Trophoblast cell (in vitro differentiated cells and primary cell): ENCODE measurements around the gene FAM174B.

ENCODE experiments used
- DNase-seq, 2 donors: peaks; one replicate each; pipeline ENCODE4 v3.0.0-alpha.2; 2016
- H2AFZ ChIP-seq: 2 replicates; pipeline ENCODE4 v1.6.1; 2013; ENCODE audit warnings: low read length, moderate library complexity, mild to moderate bottlenecking; ENCODE audit not compliant: insufficient read depth, poor library complexity
- H2AK5ac ChIP-seq: 2 replicates; pipeline ENCODE4 v1.6.1; 2013; ENCODE audit warnings: mild to moderate bottlenecking, low read length
- H2BK120ac ChIP-seq: 2 replicates; pipeline ENCODE4 v1.6.1; 2013; ENCODE audit warnings: low read length, mild to moderate bottlenecking, moderate library complexity; ENCODE audit not compliant: insufficient read depth, poor library complexity
- H2BK12ac ChIP-seq: 2 replicates; pipeline ENCODE4 v1.6.1; 2013; ENCODE audit warnings: mild to moderate bottlenecking, low read length, moderate library complexity
- H2BK5ac ChIP-seq: 2 replicates; pipeline ENCODE4 v1.6.1; 2013; ENCODE audit warnings: low read length, low read depth, moderate library complexity, mild to moderate bottlenecking; ENCODE audit not compliant: poor library complexity
- H3K14ac ChIP-seq: 2 replicates; pipeline ENCODE4 v1.6.1; 2013; ENCODE audit warnings: mild to moderate bottlenecking, low read length
- H3K18ac ChIP-seq: 2 replicates; pipeline ENCODE4 v1.6.1; 2013; ENCODE audit warnings: mild to moderate bottlenecking, low read length
- H3K23ac ChIP-seq: 2 replicates; pipeline ENCODE4 v1.6.1; 2013; ENCODE audit warnings: low read length
- H3K27ac ChIP-seq: 2 replicates; pipeline ENCODE4 v1.5.1; 2013; ENCODE audit warnings: low read depth, mild to moderate bottlenecking, inconsistent platforms, low read length, moderate library complexity
- H3K27me3 ChIP-seq: 2 replicates; pipeline ENCODE4 v1.6.1; 2013; ENCODE audit warnings: inconsistent platforms, mild to moderate bottlenecking, low read length, moderate library complexity; ENCODE audit not compliant: insufficient read depth
- H3K36me3 ChIP-seq, 2 experiments: 1 replicate in 1 of 2; 2 replicates in 1 of 2; pipeline ENCODE4 v1.6.1; 2013; ENCODE audit warnings: low read length in 2 of 2, mild to moderate bottlenecking in 2 of 2, moderate library complexity in 1 of 2; ENCODE audit not compliant: insufficient read depth in 2 of 2, control insufficient read depth in 1 of 2
- H3K4ac ChIP-seq: 2 replicates; pipeline ENCODE4 v1.6.1; 2013; ENCODE audit warnings: low read depth, mild to moderate bottlenecking, low read length, moderate library complexity
- H3K4me1 ChIP-seq, 2 experiments: 1 replicate in 1 of 2; 2 replicates in 1 of 2; pipeline ENCODE4 v1.6.1; 2013; ENCODE audit warnings: low read length in 2 of 2, mild to moderate bottlenecking in 2 of 2, moderate library complexity in 1 of 2; ENCODE audit not compliant: insufficient read depth in 2 of 2, control insufficient read depth in 1 of 2
- H3K4me2 ChIP-seq: 2 replicates; pipeline ENCODE4 v1.6.1; 2013; ENCODE audit warnings: inconsistent platforms, mild to moderate bottlenecking, low read length, moderate library complexity
- H3K4me3 ChIP-seq: 2 replicates; pipeline ENCODE4 v1.5.1; 2013; ENCODE audit warnings: mild to moderate bottlenecking, low read depth, low read length, inconsistent platforms
- H3K79me1 ChIP-seq: one replicate; pipeline ENCODE4 v1.6.1; 2013; ENCODE audit warnings: low read length
- H3K79me2 ChIP-seq: 2 replicates; pipeline ENCODE4 v1.6.1; 2013; ENCODE audit warnings: low read length, mild to moderate bottlenecking; ENCODE audit not compliant: control insufficient read depth, insufficient read depth, poor library complexity
- H3K9ac ChIP-seq: 2 replicates; pipeline ENCODE4 v1.6.1; 2013; ENCODE audit warnings: mild to moderate bottlenecking, low read length
- H3K9me3 ChIP-seq: 2 replicates; pipeline ENCODE4 v1.6.1; 2013; ENCODE audit warnings: low read depth, mild to moderate bottlenecking, control low read depth, inconsistent platforms, low read length; ENCODE audit not compliant: insufficient read depth
- H4K12ac ChIP-seq: 2 replicates; pipeline ENCODE4 v1.6.1; 2013; ENCODE audit warnings: low read depth, mild to moderate bottlenecking, low read length, moderate library complexity
- H4K8ac ChIP-seq: 2 replicates; pipeline ENCODE4 v1.6.1; 2013; ENCODE audit warnings: low read depth, mild to moderate bottlenecking, low read length, moderate library complexity
- H4K91ac ChIP-seq: one replicate; pipeline ENCODE4 v1.6.1; 2013; ENCODE audit warnings: low read depth, mild to moderate bottlenecking, low read length, moderate library complexity
- WGBS: extraction: QIAGEN DNeasy Blood & Tissue Kit; methylation state at CpG from one replicate; pipeline ENCODE4 v1.1.7; 2013; ENCODE audit warnings: missing lambda C conversion rate; ENCODE audit not compliant: insufficient read length, insufficient coverage; ENCODE audit errors: extremely low coverage; 5-methylcytosine and 5-hydroxymethylcytosine counted together

The FAM174B gene

DNA sequence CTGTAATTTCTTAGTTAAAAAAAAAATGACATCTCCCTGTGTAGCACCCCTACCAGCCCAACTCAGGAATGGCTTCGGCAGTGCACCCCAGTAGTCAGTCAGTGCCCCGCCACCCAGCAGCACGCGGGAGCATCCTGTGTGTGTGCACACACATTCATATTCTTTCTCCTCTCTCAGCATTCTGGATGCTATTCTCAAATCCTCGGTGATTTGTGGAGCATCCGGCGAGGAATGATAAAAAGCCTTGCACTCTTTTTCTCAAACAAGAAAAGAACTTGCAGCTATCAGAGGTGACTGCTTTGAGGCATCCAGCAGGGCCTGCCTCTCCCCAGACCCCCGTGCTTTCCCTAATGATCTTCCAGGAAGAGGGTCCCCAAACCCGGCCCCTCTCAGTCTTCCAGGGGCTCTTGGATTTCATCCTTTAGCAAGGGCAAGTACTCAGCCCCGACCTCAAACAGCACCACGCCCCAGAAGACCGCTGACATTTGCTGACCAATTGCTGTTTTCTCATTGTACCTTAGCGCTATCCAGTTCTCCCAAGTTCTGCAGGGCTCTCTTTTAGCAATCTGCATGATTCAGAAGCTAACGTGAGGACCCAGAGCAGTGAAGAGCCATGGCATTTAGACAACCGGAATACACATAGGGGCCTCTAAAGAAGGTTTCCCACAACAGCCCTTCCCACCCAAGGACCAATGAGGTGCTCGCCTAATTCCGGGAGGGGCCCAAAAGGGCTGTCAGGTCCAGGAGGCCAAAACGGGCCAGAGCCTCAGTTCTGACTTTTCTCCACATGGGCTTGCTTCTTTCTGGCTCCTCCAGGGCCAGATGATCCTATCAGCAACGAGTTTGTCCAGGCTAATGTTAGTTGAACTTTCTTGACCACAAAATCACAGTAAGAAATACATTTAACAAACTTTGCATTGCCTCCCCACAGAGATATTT lies 72.2 kb downstream of the FAM174B start:
- no peak overlapping the region for H4K12ac ChIP-seq
- no peak overlapping the region for H2BK5ac ChIP-seq
- WGBS = no CpG with 5 or more reads among the region's 19 CpGs

DNA sequence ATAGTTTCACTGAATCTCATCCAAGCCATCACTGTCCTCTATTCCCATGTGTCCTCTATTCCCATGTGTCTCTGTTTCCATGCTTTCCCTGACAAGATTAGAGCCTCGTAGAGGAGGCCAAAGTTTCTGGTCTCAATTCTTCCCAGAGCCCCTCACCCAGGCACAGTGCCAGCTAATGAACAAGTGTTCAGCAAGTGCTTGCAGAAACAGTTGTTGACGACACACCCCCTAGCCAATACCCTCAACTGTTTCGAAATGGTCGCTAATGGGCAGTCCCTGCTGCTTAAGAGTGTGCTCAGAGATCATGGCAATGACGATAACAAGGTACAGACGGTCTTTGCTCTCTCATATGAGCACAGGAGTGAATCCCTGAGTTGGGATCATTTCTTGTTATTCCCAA lies 73.4 kb downstream of the FAM174B start:
- H3K79me2 ChIP-seq = no peaks in the 10 kb centered on the region
- no peak overlapping the region for H3K4me2 ChIP-seq
- no peaks in the 10 kb centered on the region for H3K79me1 ChIP-seq
- H3K4ac ChIP-seq = no peak overlapping the region
- H2AFZ ChIP-seq = no peak overlapping the region
- H4K12ac ChIP-seq = no peak overlapping the region
- H4K91ac ChIP-seq = no peak overlapping the region
- no peak overlapping the region for H3K27ac ChIP-seq
- WGBS = no CpG with 5 or more reads among the region's 6 CpGs
- H3K9me3 ChIP-seq = peaks cover 2% of the 10 kb centered on the region
- H3K14ac ChIP-seq = no peak overlapping the region
- H3K9ac ChIP-seq = no peak overlapping the region
- H4K8ac ChIP-seq = no peak overlapping the region
- H3K36me3 ChIP-seq = no peaks in the 10 kb centered on the region
- no peak overlapping the region for H3K18ac ChIP-seq
- no peak overlapping the region for H2BK5ac ChIP-seq
- H2AK5ac ChIP-seq = no peak overlapping the region
- no peak overlapping the region for H2BK12ac ChIP-seq
- DNase-seq = no peak
- no peak overlapping the region for H2BK120ac ChIP-seq
- no peak overlapping the region for H3K4me3 ChIP-seq
- H3K27me3 ChIP-seq = no peaks in the 10 kb centered on the region
- H3K23ac ChIP-seq = no peak overlapping the region
- no peaks in the 10 kb centered on the region for H3K4me1 ChIP-seq

More for the DNA sequence above, 72.2 kb downstream of the FAM174B start:
- no peak overlapping the region for H4K8ac ChIP-seq
- H3K79me2 ChIP-seq = no peaks in the 10 kb centered on the region
- H3K36me3 ChIP-seq = no peaks in the 10 kb centered on the region
- H2BK120ac ChIP-seq = no peak overlapping the region
- H3K18ac ChIP-seq = no peak overlapping the region
- no peak overlapping the region for H3K4ac ChIP-seq
- H3K4me2 ChIP-seq = no peak overlapping the region
- no peak overlapping the region for H3K14ac ChIP-seq
- H3K4me1 ChIP-seq = no peaks in the 10 kb centered on the region
- no peak overlapping the region for H2AK5ac ChIP-seq
- no peaks in the 10 kb centered on the region for H3K79me1 ChIP-seq
- H3K27me3 ChIP-seq = no peaks in the 10 kb centered on the region
- no peak overlapping the region for H3K23ac ChIP-seq
- no peak overlapping the region for H2AFZ ChIP-seq
- peaks cover 2% of the 10 kb centered on the region for H3K9me3 ChIP-seq
- no peak overlapping the region for H2BK12ac ChIP-seq
- no peak overlapping the region for H3K4me3 ChIP-seq
- DNase-seq = no peak
- H3K27ac ChIP-seq = no peak overlapping the region
- no peak overlapping the region for H4K91ac ChIP-seq
- no peak overlapping the region for H3K9ac ChIP-seq

DNA sequence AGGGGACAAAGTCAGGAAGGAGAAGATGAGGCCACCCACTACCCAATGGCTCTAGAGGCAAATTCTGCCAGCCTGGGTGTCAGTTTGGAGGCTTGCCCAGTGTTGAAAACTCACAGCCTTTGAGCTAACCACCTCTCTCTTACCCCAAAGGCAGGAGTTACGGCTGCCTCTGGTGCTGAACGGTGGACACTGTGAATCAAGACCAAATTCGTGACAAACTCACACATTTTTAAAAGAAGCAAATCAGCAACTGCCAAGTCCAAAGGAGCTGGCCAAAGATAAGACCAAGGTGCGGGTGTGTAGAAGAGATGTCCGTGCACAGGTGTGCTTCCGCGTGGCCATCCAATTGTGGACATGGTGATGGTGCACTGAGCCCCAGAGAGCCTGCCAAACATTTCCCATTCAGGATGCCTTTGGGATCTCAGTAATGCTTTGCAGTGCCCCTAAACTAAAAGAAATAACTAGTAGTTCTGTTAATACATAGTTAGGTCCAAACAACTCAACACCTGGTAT lies 74.6 kb downstream of the FAM174B start:
- Histone ChIP-seq H3K4me3 (no peak overlapping the region), H4K91ac (no peak overlapping the region), H2BK5ac (no peak overlapping the region), H3K4me2 (no peak overlapping the region), H3K4me1 (no peaks in the 10 kb centered on the region), H3K27me3 (no peaks in the 10 kb centered on the region), H3K27ac (no peak overlapping the region), H3K79me2 (no peaks in the 10 kb centered on the region), H4K8ac (no peak overlapping the region), H3K23ac (no peak overlapping the region), H3K4ac (no peak overlapping the region), H3K9ac (no peak overlapping the region), H3K79me1 (no peaks in the 10 kb centered on the region), H2AK5ac (no peak overlapping the region), H3K36me3 (no peaks in the 10 kb centered on the region), H2BK12ac (no peak overlapping the region), H4K12ac (no peak overlapping the region), H3K18ac (no peak overlapping the region), H3K9me3 (peaks cover 4% of the 10 kb centered on the region), H3K14ac (no peak overlapping the region), H2AFZ (no peak overlapping the region), H2BK120ac (no peak overlapping the region)
- no CpG with 5 or more reads among the region's 7 CpGs for WGBS
- DNase-seq = no peak

DNA sequence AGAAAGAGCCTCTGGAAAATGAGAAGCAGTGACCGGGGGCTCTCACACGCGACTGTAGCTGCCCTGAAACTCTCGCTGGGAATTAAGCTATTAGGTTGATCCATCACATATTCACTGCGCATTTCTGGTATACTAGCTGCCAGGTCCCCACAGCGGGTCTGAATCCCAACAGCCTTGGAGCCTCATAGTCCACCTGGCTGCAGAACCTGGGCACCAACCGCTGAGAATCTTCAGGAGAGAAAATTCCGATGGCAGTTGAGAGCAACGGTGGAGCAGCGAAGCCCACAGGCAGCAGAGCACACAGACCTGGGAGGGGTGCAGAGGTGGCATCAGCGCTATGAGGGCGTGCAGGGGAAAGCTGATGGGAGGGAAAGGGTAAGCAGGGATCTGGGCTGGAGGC lies 75.1 kb downstream of the FAM174B start:
- H3K23ac ChIP-seq = no peak overlapping the region
- H3K14ac ChIP-seq = no peak overlapping the region
- H3K4me2 ChIP-seq = no peak overlapping the region
- no peak for DNase-seq
- no peaks in the 10 kb centered on the region for H3K27me3 ChIP-seq
- H2AFZ ChIP-seq = no peak overlapping the region
- no peak overlapping the region for H4K12ac ChIP-seq
- H3K79me1 ChIP-seq = no peaks in the 10 kb centered on the region
- H2BK12ac ChIP-seq = no peak overlapping the region
- H3K36me3 ChIP-seq = no peaks in the 10 kb centered on the region
- H3K4me1 ChIP-seq = no peaks in the 10 kb centered on the region
- no CpG with 5 or more reads among the region's 12 CpGs for WGBS
- no peak overlapping the region for H3K18ac ChIP-seq
- H3K27ac ChIP-seq = no peak overlapping the region
- H3K4ac ChIP-seq = no peak overlapping the region
- H2BK120ac ChIP-seq = no peak overlapping the region
- H4K8ac ChIP-seq = no peak overlapping the region
- no peaks in the 10 kb centered on the region for H3K79me2 ChIP-seq
- H2AK5ac ChIP-seq = no peak overlapping the region
- H3K9ac ChIP-seq = no peak overlapping the region
- no peak overlapping the region for H2BK5ac ChIP-seq
- no peak overlapping the region for H3K4me3 ChIP-seq
- peaks cover 4% of the 10 kb centered on the region for H3K9me3 ChIP-seq
- H4K91ac ChIP-seq = no peak overlapping the region
